ENCODE measurements around the gene PAH. TPM values are rescaled to one million over a fixed set of nuclear protein-coding genes. Genes with fewer than 3 reads are reported as not detected.

PAH gene
- total RNA-seq, 1 experiment from 2014 or later = 5.1 TPM

GRCh38 chr12:102916252-102917025, 605 bp downstream of the PAH start:
- POLR2A ChIA-PET = no interaction called here
- peaks cover 17% of the 10 kb centered on the region for H3K4me1 Mint-ChIP-seq (ENCODE audit: low read depth, unreplicated experiment)
- H3K27me3 Mint-ChIP-seq (ENCODE audit: insufficient read depth, unreplicated experiment) = no peaks in the 10 kb centered on the region
- no peak for DNase-seq
- no peaks in the 10 kb centered on the region for H3K9me3 Mint-ChIP-seq (ENCODE audit: unreplicated experiment)
- CTCF ChIA-PET = no interaction called here
- TF ChIP-seq, protein P1, sequence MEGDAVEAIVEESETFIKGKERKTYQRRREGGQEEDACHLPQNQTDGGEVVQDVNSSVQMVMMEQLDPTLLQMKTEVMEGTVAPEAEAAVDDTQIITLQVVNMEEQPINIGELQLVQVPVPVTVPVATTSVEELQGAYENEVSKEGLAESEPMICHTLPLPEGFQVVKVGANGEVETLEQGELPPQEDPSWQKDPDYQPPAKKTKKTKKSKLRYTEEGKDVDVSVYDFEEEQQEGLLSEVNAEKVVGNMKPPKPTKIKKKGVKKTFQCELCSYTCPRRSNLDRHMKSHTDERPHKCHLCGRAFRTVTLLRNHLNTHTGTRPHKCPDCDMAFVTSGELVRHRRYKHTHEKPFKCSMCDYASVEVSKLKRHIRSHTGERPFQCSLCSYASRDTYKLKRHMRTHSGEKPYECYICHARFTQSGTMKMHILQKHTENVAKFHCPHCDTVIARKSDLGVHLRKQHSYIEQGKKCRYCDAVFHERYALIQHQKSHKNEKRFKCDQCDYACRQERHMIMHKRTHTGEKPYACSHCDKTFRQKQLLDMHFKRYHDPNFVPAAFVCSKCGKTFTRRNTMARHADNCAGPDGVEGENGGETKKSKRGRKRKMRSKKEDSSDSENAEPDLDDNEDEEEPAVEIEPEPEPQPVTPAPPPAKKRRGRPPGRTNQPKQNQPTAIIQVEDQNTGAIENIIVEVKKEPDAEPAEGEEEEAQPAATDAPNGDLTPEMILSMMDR (IDR thresholded peaks at IDR 0.05; ENCODE audit: insufficient read depth in 1 of 2, low read depth in 1 of 2, low read length in 1 of 2, severe bottlenecking in 1 of 2, unreplicated experiment in 1 of 2) = no peak
- BruUV-seq (replicated peaks) = TSS peak; percentile 73
- Histone ChIP-seq H3K4me3 (ENCODE audit: low read depth, low read length) (peak overlapping the region; percentile 44), H3K9me3 (no peaks in the 10 kb centered on the region), H3K4me1 (peaks cover 18% of the 10 kb centered on the region), H3K36me3 (ENCODE audit: control insufficient read depth, insufficient read depth, low read length) (no peaks in the 10 kb centered on the region), H3K27me3 (replicated peaks; ENCODE audit: control insufficient read depth, insufficient read depth, low read length) (no peaks in the 10 kb centered on the region)
- intact Hi-C loops (cut with micrococcal nuclease; ENCODE audit: unreplicated experiment) = loop anchor here (2.0 kb wide), 1 partner anchor 18 kb away; no protein-coding TSS in a partner anchor
- H3K4me3 Mint-ChIP-seq (ENCODE audit: unreplicated experiment) = peak overlapping the region; percentile 71
- H3K36me3 Mint-ChIP-seq (ENCODE audit: insufficient read depth, unreplicated experiment) = peaks cover 5% of the 10 kb centered on the region
- H3K27ac Mint-ChIP-seq (ENCODE audit: unreplicated experiment) = peak overlapping the region; percentile 53

DNA sequence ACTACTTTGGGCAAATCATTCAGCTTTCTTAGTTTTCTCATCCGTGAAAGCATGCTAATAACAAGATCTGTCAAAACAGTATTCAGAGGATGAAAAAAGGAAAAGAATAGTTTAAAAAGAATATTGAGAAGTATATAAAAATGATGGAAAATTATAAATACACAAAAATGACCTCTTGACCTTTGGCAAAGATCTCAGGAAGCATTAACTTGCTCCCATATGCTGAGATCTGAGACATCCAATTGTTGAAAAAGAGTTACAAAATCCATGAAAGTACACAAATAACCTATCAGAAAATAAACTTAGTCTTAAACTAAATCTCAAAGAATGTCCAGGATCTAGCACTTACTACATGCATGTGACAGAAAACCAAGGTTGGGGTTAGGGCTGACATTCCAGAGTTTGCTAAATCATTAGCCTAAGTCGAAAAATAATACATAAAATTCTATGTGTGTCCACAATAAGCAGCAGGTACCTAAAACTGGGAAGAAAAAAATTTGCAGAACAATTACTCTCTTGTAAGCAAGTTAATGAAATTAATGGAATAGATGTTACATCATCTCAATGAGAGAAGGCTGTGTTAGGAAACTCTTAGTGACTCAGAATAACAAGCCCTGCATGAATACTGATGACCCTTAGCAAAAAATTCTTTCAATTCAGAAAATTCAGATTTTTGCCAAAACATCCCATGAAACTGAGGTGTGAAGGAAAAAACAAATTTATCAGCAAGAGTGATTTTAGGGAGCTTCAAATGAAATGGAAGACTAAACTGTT, 3.4 kb downstream of the PAH start:
- Mint-ChIP-seq H3K9me3 (ENCODE audit: unreplicated experiment) (no peaks in the 10 kb centered on the region), H3K27ac (ENCODE audit: unreplicated experiment) (no peak overlapping the region), H3K4me3 (ENCODE audit: unreplicated experiment) (no peak overlapping the region), H3K4me1 (ENCODE audit: low read depth, unreplicated experiment) (peaks cover 5% of the 10 kb centered on the region), H3K27me3 (ENCODE audit: insufficient read depth, unreplicated experiment) (no peaks in the 10 kb centered on the region), H3K36me3 (ENCODE audit: insufficient read depth, unreplicated experiment) (peaks cover 5% of the 10 kb centered on the region)
- ChIA-PET CTCF (no interaction called here), POLR2A (no interaction called here)
- no peaks in the 10 kb centered on the region for H3K9me3 ChIP-seq
- no peak overlapping the region for H3K4me3 ChIP-seq (ENCODE audit: low read depth, low read length)
- intact Hi-C loops (cut with micrococcal nuclease; ENCODE audit: unreplicated experiment) = no loop called here
- no peaks in the 10 kb centered on the region for H3K36me3 ChIP-seq (ENCODE audit: control insufficient read depth, insufficient read depth, low read length)
- DNase-seq = no peak
- no peaks in the 10 kb centered on the region; the same call in 1 of the 2 replicates for H3K4me1 ChIP-seq
- BruUV-seq (replicated peaks) = no TSS peak
- H3K27me3 ChIP-seq (replicated peaks; ENCODE audit: control insufficient read depth, insufficient read depth, low read length) = no peaks in the 10 kb centered on the region
- TF ChIP-seq, protein P1 (IDR thresholded peaks at IDR 0.05; ENCODE audit: insufficient read depth in 1 of 2, low read depth in 1 of 2, low read length in 1 of 2, severe bottlenecking in 1 of 2, unreplicated experiment in 1 of 2) = no peak

- ChIA-PET CTCF (no interaction called here), POLR2A (no interaction called here)
- no peak overlapping the region for H3K4me3 Mint-ChIP-seq (ENCODE audit: unreplicated experiment)
- BruUV-seq (replicated peaks) = no TSS peak
- H3K36me3 ChIP-seq (ENCODE audit: control insufficient read depth, insufficient read depth, low read length) = no peaks in the 10 kb centered on the region
- TF ChIP-seq, protein P1 (IDR thresholded peaks at IDR 0.05; ENCODE audit: insufficient read depth in 1 of 2, low read depth in 1 of 2, low read length in 1 of 2, severe bottlenecking in 1 of 2, unreplicated experiment in 1 of 2) = no peak
- H3K9me3 Mint-ChIP-seq (ENCODE audit: unreplicated experiment) = no peaks in the 10 kb centered on the region
- H3K4me1 ChIP-seq = no peaks in the 10 kb centered on the region
- intact Hi-C loops (cut with micrococcal nuclease; ENCODE audit: unreplicated experiment) = no loop called here
- H3K4me1 Mint-ChIP-seq (ENCODE audit: low read depth, unreplicated experiment) = no peaks in the 10 kb centered on the region
- no peaks in the 10 kb centered on the region for H3K9me3 ChIP-seq
- no peaks in the 10 kb centered on the region for H3K27me3 ChIP-seq (replicated peaks; ENCODE audit: control insufficient read depth, insufficient read depth, low read length)
- no peak overlapping the region for H3K4me3 ChIP-seq (ENCODE audit: low read depth, low read length)
- H3K27ac Mint-ChIP-seq (ENCODE audit: unreplicated experiment) = no peak overlapping the region
- H3K27me3 Mint-ChIP-seq (ENCODE audit: insufficient read depth, unreplicated experiment) = no peaks in the 10 kb centered on the region
- H3K36me3 Mint-ChIP-seq (ENCODE audit: insufficient read depth, unreplicated experiment) = peaks cover 5% of the 10 kb centered on the region
- DNase-seq = no peak
Observed at GRCh38 chr12:102912258-102912657, 4.8 kb downstream of the PAH start.
